Measurements from ENCODE around the gene CCR1.

Gene CCR1

DNA sequence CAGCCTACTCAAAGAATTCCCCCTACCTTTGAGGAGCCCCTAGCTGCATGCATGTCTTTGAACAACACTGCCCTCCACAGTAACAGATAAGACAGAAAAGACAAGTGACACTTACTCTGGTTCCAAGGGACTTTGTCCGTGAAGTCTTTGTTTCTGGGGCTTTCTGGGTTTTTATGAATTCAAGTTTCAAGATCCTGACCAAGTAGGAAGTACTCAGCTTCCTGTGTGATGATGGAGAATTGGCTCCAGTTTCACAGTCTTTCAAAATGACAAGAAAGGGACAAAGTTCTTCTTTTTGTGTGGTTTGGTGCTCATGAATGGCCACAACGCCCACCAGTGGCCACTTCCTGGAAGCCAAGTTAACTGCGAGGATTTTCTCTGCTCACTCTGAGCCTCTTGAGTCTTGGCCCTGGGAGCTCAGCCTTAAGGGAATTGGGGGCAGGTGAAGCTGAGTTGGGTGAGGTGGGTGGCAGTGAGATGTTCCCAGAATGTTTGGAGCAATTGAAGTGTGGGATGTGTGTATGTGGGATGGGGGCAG lies at the start of gene CCR1:
TSS of gene CCR1 (minus strand) at position 147 of the 538 bp plus-strand sequence. CDS start 4,000 bp downstream, outside the sequence.
- DNase-seq, result no peak

GRCh38 chr3:46252980-46253379 lies 44.9 kb upstream of the CCR1 start:
- no peak for DNase-seq

DNA sequence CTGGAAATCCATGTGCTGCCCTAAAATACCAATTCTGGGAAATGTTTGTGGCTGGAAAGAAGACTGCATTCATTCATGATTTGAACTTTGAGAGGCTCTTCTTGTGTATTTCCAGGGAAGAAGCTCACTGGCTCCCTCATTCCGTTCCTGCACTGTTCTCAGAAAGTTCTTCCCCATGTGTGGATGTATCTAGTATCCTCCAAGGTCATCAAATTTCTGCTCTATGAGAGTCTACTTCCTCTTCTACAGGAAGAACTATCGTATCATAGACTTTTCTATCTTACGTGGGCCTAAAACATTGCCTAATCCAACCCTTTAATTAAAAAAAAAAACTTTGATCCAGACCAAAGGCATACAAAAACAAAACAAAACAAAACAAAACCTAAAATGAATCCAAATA lies 37.0 kb upstream of the CCR1 start:
- no peak for DNase-seq

DNA sequence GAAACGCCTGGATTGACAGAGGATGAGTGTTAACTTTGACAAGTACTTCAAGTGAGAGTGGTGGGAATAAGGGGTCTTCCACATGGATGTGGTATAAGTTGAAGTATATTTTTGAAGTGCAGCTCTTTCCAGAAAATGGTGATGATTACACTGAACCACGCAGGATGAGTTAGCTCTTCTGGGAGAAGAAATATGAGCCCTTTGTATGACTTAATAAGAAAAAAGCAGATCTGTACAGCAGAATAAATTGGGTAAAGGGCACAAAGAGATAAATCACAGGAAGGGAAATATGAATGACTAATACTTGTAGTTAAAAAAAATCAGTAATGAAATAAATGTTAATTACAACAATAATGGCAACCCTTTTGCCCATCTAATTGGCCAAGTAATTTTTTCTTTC lies 35.4 kb upstream of the CCR1 start:
- DNase-seq, result no peak

DNA sequence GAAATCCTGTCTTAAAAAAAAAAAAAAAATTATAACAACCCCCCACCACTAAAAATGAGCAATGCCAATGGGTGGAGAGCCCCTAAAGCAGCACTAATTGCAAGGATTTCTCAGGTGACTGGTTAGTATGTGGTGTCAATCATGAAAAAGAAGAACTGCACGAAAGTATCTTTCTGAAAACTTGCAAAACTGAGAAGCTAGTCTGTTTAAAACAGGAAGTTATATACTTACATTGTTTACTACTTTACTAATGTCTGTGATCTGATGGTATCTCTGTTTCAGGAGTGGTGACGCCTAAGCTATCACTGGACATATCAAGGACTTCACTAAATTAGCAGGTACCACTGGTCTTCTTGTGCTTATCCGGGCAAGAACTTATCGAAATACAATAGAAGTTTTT lies 34.0 kb upstream of the CCR1 start, which contains the start of gene CCR3:
TSS of gene CCR3 (plus strand) at position 341 of the 400 bp plus-strand sequence. CDS start 22,699 bp downstream, outside the sequence.
- no peak for DNase-seq

- no peak for DNase-seq
These were observed 31.8 kb upstream of the CCR1 start for GRCh38 chr3:46239952-46240351.

- no peak for DNase-seq
These were observed 31.3 kb upstream of the CCR1 start for GRCh38 chr3:46239301-46239938.

DNA sequence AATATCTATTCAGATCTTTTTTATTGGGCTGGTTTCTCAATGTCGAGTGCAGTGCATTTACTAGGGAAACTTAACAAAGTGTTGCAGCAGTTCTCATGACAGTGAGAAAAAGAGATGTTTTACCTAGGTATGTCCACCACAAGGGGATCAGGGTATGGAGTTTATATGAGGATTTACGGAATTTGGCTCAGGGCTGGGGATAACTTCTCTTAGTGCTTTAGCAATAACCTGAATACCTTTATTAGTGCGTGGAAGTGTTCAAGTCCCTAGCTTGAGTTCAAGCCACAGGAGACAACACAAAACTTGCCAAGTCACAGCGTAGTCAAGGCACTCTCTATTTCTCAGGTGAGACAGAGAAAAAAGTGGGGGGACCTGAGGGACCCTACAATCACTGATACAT lies 30.3 kb upstream of the CCR1 start:
- no peak for DNase-seq

- no peak for DNase-seq
These were observed 28.4 kb upstream of the CCR1 start for GRCh38 chr3:46236294-46237054.

DNA sequence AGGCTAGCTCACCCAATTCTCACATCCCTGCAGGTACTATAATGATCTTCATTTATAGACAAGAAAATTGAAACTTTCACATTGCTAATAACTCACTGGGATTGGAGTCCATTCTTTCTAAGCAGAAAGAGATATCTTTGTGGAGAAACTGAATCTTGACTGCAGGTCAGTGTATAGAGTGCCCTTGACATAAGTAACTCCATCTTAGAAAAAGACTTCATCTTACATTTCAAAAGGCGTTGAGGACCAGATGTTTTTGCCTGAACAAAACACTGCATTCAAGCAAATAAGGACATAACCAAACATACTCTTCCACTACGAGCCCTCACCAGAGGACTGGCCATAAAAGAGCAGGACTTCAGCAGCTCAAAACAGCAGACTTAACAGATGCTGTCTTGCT lies 27.3 kb upstream of the CCR1 start:
- DNase-seq, result no peak

- DNase-seq, result no peak
These were observed 25.1 kb upstream of the CCR1 start for GRCh38 chr3:46233194-46233593.

DNA sequence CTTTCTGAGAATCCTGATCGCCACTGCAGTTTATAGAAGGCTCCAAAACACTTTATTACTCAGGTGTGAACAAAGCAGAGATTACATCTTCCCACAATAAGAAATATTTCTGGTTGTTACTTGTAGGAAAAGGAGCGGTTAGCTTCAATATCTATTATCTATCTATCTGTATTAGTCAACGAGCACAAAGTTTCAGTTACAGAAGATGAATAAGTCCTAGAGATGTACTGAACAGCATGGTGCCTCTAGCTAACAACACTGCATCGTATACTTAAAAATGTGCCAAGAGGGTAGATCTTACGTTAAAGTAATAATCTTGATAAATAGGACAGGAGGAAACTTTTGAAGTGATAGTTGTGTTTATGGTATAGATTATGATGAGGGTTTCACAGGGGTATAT lies 23.2 kb upstream of the CCR1 start:
- no peak for DNase-seq

GRCh38 chr3:46228260-46229242 lies 20.4 kb upstream of the CCR1 start:
- DNase-seq, result no peak

DNA sequence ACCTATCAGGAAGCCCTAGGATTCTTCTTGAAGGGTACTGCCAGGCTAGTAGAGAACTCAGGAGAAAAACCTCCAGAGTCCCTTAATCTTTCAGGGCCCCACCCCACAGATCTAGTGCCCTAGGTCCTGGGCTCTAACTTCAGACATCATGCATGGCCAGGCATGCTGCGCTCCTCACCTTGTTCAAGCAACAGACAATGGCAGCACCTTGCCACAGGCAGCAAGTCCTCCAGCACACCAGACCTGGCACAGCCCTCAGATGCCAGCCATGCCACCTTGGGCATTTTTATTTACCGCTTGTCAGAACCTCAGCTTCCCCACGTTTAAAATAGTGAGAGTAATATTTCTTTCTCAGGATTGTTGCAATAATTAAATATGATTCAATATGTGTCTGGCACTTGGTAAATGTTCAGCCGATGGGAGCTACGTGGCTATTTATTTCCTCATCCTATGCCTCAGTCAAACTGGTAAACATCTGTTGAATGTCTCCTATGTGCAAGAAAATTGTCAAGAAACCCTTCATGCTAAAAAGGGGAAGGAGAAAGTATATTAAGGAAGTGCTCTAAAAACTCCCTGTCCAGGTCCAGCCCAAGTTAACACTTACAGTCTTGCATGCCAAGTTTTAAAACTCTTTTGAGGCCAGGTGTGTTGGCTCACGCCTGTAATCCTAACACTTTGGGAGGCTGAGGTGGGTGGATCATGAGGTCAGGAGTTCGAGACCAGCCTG lies 14.5 kb upstream of the CCR1 start:
- DNase-seq, result no peak

GRCh38 chr3:46221938-46222337 lies 13.8 kb upstream of the CCR1 start:
- DNase-seq, result no peak

GRCh38 chr3:46221391-46221790 lies 13.3 kb upstream of the CCR1 start:
- DNase-seq, result no peak

GRCh38 chr3:46218196-46218709 lies 10.1 kb upstream of the CCR1 start:
- DNase-seq, result peak; percentile 7

GRCh38 chr3:46215810-46216414 lies 7.8 kb upstream of the CCR1 start:
- DNase-seq, result no peak

GRCh38 chr3:46214751-46215352 lies 6.7 kb upstream of the CCR1 start:
- no peak for DNase-seq

DNA sequence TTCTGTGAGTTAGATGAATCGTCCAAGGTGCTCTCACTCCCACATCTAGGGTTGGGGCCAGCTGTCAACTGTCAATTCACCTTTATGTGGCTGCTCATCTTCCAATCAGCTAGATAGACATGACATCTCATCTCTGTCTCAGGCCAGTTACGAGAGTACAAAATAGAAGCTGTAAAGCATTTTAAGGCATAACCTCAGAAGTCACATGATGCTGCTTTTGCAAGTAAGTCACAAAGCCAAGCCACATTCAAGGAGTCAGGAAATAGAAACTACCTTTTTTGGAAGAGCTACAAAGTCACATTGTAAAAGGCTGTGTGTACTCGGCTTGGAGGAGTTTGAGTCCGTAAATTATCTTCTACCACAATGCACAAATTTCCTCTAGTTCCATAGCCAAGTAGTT lies 5.1 kb upstream of the CCR1 start:
- no peak for DNase-seq

DNA sequence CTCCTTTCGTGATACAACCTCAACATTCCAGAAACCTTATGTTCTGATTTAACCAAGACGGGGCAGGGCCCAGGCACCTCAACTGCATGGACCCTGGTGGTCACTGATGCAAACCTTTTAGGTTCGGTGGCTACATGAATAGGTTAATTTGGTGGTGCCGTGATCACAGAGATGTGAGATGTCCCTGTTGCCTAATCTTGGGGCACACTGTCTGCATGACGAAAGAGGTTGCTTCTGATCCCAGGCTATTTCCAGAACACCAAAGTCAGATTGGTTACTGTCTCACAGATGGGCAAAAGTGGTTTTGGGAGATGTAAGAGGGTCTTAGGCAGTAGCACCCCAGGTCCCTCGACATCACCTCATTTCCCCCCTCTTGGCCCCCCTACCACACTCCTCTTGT lies 4.0 kb upstream of the CCR1 start:
- DNase-seq, result no peak

Data from NCI-H2171 treated with DMSO at 0.1 percent for 48 hours (cell line).